Gastrocnemius medialis (tissue), 4 donors: ENCODE measurements around the gene SLC4A3.

ENCODE experiments used
- POLR2A ChIP-seq, 2 donors: fragments of 450-650 bp; IDR thresholded peaks; one replicate each; pipeline ENCODE4 v1.6.1; 2017; ENCODE audit warnings: antibody characterized with exemption in 2 of 2, mild to moderate bottlenecking in 2 of 2, moderate library complexity in 2 of 2
- TF ChIP-seq, protein P1 (sequence below), 5 experiments: fragments of 450-650 bp in 3 of 5; fragments of 200-600 bp in 2 of 5; sonication (generic) in 2 of 5; IDR thresholded peaks in 4 of 5; conservative IDR thresholded peaks in 1 of 5; 1 replicate in 4 of 5; 2 replicates in 1 of 5; pipeline ENCODE4 v1.5.1; 2016 to 2019; ENCODE audit warnings: antibody characterized with exemption in 5 of 5, mild to moderate bottlenecking in 3 of 5, moderate library complexity in 3 of 5

DNA sequence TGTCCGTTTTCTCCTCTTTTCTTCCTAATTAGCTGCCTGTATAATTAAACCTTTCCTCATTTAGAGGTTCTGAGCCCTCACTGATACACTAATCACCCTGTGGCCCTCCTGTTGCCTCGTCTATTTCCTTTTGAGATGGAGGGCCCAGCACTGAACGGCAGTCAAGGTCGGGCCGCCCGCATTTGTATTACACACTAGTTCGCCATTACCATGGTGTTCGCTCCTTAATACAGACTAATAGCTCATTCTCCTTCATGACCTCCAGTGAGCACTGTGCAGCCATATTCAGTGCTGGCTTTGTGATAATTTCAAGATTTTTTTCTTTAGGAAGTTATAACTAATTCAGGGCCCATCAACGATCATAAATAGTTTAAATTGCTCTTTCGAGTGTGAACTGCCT lies 64.1 kb downstream of the SLC4A3 start:
- TF ChIP-seq, protein P1, sequence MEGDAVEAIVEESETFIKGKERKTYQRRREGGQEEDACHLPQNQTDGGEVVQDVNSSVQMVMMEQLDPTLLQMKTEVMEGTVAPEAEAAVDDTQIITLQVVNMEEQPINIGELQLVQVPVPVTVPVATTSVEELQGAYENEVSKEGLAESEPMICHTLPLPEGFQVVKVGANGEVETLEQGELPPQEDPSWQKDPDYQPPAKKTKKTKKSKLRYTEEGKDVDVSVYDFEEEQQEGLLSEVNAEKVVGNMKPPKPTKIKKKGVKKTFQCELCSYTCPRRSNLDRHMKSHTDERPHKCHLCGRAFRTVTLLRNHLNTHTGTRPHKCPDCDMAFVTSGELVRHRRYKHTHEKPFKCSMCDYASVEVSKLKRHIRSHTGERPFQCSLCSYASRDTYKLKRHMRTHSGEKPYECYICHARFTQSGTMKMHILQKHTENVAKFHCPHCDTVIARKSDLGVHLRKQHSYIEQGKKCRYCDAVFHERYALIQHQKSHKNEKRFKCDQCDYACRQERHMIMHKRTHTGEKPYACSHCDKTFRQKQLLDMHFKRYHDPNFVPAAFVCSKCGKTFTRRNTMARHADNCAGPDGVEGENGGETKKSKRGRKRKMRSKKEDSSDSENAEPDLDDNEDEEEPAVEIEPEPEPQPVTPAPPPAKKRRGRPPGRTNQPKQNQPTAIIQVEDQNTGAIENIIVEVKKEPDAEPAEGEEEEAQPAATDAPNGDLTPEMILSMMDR (IDR thresholded peaks at IDR 0.05 in 4 of 5, conservative IDR thresholded peaks at IDR 0.05 in 1 of 5) = no peak
- no peak for TF ChIP-seq POLR2A (IDR thresholded peaks at IDR 0.05)
